GM19395 (cell line): Measurements from ENCODE around the gene GDF11.
"Not testable (repeated sequence)": the region's sequence is repeated elsewhere in the genome, so short reads cannot be mapped to it uniquely, and the experiment has no call there.

Experiments used
- ATAC-seq: cut with Tn5 transposase; IDR thresholded peaks from one replicate; pipeline ENCODE4 v1.9.1; 2021; ENCODE audit warnings: mild to moderate bottlenecking, moderate library complexity; ENCODE audit not compliant: unreplicated experiment

The GDF11 gene

GRCh38 chr12:55738123-55739024 is 4.5 kb upstream of the GDF11 start:
- peak; percentile 88 for ATAC-seq

- ATAC-seq = no peak
These were observed 3.9 kb upstream of the GDF11 start for GRCh38 chr12:55739025-55739378.

GRCh38 chr12:55741931-55742680 is 816 bp upstream of the GDF11 start:
- no peak for ATAC-seq

- ATAC-seq = peak; percentile 55
These were observed 751 bp downstream of the GDF11 start for GRCh38 chr12:55743406-55744339.

- ATAC-seq = no peak
These were observed 1.6 kb downstream of the GDF11 start for GRCh38 chr12:55744340-55745030.

GRCh38 chr12:55745361-55746173 is 2.6 kb downstream of the GDF11 start:
- no peak for ATAC-seq

- no peak for ATAC-seq
These were observed 3.4 kb downstream of the GDF11 start for GRCh38 chr12:55746174-55746912.

- no peak for ATAC-seq
These were observed 4.0 kb downstream of the GDF11 start for GRCh38 chr12:55746913-55747231.

GRCh38 chr12:55748230-55748993 is 5.5 kb downstream of the GDF11 start:
- no peak for ATAC-seq

- no peak for ATAC-seq
These were observed 12.3 kb downstream of the GDF11 start for GRCh38 chr12:55755246-55755645.

- ATAC-seq = no peak
These were observed 14.8 kb downstream of the GDF11 start for GRCh38 chr12:55757701-55758100.

- not testable (repeated sequence) for ATAC-seq
These were observed 15.7 kb downstream of the GDF11 start for GRCh38 chr12:55758575-55758974.

GRCh38 chr12:55760663-55761062 is 17.7 kb downstream of the GDF11 start:
- no peak for ATAC-seq

- ATAC-seq = no peak
These were observed 19.7 kb downstream of the GDF11 start for GRCh38 chr12:55762646-55763045.

GRCh38 chr12:55765736-55766290 is 22.9 kb downstream of the GDF11 start:
- ATAC-seq = no peak

GRCh38 chr12:55767156-55767555 is 24.2 kb downstream of the GDF11 start:
- ATAC-seq = no peak

- no peak for ATAC-seq
These were observed 28.8 kb downstream of the GDF11 start for GRCh38 chr12:55771736-55772135.

GRCh38 chr12:55777856-55778255 is 34.9 kb downstream of the GDF11 start:
- no peak for ATAC-seq
